Hepatocyte (in vitro differentiated cells): ENCODE measurements around the gene ATP13A3.

ENCODE experiments used
- EZH2 ChIP-seq: fragments of 200-600 bp; sonication (generic); IDR thresholded peaks from 2 replicates; pipeline ENCODE4 v1.6.1; 2016; ENCODE audit warnings: antibody characterized with exemption, mild to moderate bottlenecking, borderline replicate concordance
- TF ChIP-seq, protein P1 (sequence below): fragments of 200-600 bp; sonication (generic); IDR thresholded peaks from 2 replicates; pipeline ENCODE4 v1.5.1; 2016; ENCODE audit warnings: antibody characterized with exemption, mild to moderate bottlenecking; ENCODE audit not compliant: poor library complexity

DNA sequence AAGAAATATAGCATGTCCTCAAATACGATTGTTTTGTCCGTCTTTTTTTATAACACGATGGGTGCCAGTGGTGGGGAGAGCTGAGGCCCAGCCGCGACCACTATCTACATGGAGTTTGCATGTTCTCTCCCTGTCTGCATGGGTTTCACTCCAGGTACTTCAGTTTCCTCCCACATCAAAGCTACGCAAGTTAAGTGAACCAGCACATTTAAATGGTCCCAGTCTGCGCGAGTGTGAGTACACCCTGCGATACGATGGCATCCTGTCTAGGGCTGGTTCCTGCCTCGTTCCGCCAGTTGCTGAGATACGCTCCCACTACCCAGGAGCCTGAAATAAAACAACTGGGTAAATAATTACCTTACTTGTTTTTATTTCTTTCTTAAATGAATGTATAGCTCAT lies 40.6 kb downstream of the ATP13A3 start:
- no peak for TF ChIP-seq EZH2
- TF ChIP-seq, protein P1, sequence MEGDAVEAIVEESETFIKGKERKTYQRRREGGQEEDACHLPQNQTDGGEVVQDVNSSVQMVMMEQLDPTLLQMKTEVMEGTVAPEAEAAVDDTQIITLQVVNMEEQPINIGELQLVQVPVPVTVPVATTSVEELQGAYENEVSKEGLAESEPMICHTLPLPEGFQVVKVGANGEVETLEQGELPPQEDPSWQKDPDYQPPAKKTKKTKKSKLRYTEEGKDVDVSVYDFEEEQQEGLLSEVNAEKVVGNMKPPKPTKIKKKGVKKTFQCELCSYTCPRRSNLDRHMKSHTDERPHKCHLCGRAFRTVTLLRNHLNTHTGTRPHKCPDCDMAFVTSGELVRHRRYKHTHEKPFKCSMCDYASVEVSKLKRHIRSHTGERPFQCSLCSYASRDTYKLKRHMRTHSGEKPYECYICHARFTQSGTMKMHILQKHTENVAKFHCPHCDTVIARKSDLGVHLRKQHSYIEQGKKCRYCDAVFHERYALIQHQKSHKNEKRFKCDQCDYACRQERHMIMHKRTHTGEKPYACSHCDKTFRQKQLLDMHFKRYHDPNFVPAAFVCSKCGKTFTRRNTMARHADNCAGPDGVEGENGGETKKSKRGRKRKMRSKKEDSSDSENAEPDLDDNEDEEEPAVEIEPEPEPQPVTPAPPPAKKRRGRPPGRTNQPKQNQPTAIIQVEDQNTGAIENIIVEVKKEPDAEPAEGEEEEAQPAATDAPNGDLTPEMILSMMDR, result no peak
